T47D (cell line): Measurements from ENCODE around the gene COQ2.

Source experiments
- DNase-seq, 2 experiments: peaks; one replicate each; pipeline versions ENCODE4 v3.0.0 to v3.0.0-alpha.2; 2011 to 2012; ENCODE audit warnings: low read depth in 1 of 2, low spot score in 1 of 2
- JUND ChIP-seq: IDR thresholded peaks from 2 replicates; pipeline ENCODE4 v1.6.1; 2012; ENCODE audit warnings: low read depth
- in situ Hi-C: cut with HindIII; loops from 2 replicates; pipeline ENCODE4 v1.10.0; 2016; ENCODE audit warnings: low sequenced_read_pairs, low pct_unique_long_range_greater_than_20kb

Gene COQ2

DNA sequence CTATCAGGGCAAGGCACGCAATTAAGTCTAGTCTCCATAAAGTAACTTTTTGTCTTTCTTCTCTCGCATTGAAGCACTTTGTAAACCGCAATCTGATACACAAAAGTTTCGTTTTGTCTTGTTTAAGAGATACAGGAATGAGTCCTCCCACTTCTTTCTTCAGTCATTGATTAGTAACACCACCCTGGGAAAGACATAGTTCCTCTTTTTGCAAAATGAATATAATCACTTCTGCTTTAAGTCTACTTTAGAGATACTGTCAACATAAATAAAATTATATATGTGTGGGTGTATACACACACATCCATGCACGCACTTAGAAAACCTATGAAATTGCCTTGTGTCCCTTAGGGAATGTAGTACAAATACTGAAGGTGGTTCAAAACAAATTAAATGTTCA lies 11.7 kb downstream of the COQ2 start:
- no peak for TF ChIP-seq JUND
- DNase-seq = no peak
- in situ Hi-C loops = no loop called here

- in situ Hi-C loops = no loop called here
These were observed 15.3 kb downstream of the COQ2 start for GRCh38 chr4:83269256-83269655.

DNA sequence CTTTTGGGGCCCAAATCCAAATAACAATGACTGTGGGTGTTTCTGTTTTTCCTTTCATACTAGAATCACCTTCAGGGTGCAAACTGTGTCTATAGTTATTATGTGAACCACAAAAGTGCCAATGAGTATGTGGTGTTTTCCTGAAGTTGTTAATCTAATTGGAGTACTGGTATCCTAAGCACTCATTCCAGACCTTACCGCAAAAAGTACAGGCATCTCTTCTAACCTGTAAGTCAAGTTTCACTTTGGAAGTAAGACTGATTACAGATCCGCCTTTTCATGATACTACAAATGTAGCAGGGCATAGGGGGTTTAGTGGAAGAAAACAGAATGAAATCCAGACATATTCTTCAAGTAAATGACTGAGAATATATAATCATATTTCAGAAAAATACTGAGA lies 16.1 kb downstream of the COQ2 start:
- in situ Hi-C loops = no loop called here
- DNase-seq = no peak
- no peak for TF ChIP-seq JUND

More at GRCh38 chr4:83269256-83269655, 15.3 kb downstream of the COQ2 start:
- DNase-seq = no peak
- no peak for TF ChIP-seq JUND

DNA sequence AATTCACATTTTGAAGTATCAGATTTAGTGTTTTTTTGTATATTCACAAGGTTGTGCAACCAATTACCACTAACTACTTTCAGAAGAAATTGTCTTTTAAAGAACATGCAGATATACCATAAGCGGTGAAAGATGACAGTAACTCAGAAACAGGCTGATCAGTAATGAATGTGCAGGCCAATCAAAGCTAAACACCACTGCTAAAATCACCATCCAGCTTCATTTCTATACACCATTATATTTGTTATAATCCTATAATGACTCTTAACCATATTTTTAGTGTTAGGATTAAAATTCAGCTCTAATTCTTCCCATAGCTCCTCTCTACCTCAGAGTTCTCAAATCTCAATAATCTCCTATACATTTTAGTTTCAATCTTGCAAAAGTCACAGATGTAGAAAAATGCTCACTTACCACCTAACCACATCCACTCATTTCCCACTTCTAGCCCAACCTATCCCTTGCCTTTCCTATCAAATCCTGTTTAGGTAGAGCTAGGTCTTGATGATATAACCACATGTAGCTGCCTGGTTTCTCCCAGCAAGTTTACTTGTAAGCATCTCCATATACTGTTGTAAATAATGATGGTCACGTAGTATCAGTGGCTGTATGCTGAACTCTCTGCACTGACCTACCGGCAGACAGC lies 16.6 kb downstream of the COQ2 start:
- no peak for DNase-seq
- in situ Hi-C loops = no loop called here
- no peak for TF ChIP-seq JUND

GRCh38 chr4:83267121-83267829 lies 17.3 kb downstream of the COQ2 start:
- TF ChIP-seq JUND = no peak
- in situ Hi-C loops = no loop called here
- no peak for DNase-seq

DNA sequence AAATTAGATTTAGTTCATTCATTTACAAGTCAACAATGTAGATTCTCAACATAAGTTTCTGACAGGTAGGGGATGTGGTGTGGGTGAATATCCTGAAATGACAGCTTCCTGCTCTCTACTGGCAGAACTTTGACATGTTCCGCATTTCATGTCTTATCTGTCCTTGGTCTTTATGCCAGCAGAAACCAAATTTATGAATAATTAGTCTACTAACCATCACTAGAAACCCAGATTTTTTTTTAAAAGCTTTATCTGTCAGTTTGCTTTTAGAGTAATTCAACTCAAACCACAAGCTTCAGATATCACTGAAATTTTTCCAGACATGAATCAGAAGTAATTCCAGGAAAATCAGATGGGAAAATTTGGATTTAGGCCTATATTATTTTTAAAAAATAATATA lies 17.9 kb downstream of the COQ2 start:
- no peak for DNase-seq
- no peak for TF ChIP-seq JUND
- in situ Hi-C loops = no loop called here

DNA sequence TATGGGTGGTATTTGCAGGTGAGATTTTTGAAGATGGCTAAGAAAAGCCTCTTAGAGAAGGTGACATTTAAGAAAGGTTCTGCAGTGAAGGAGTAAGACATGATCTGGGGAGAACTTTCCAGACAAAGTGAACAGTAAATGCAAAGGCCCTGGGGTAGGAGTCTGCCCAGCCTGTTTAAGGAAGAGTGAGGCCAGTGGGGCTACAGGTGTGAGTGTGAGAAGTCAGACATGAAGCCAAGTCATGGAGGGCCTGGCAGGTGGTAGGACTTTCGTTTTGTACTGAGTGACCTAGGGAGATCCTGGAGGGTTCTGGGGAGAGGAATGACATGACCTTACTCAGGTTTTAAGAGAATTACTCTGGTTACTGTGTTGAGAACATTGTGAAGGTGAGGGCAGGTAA lies 21.5 kb downstream of the COQ2 start:
- no peak for DNase-seq
- in situ Hi-C loops = no loop called here
- no peak for TF ChIP-seq JUND

GRCh38 chr4:83262682-83263081 lies 21.9 kb downstream of the COQ2 start:
- DNase-seq = no peak
- TF ChIP-seq JUND = no peak
- in situ Hi-C loops = no loop called here

DNA sequence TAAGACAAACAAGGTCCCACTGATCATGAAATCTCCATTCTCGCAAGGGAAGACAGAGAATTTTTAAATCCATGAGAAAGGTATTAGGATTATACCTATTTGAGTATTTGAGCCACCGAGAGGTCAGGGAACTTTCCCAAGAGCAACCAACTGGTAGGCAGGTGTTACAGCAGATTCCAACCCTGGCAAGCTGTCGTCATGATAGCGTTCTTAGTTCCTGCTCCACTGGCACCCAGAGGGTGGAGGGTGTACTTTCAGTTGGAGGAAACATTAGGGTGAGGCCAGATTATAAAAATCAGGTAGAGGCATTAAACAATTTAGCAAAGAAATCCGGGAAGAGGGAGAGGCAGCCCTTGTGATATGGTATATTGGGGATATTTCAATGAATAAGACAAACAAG lies 23.3 kb downstream of the COQ2 start:
- in situ Hi-C loops = no loop called here
- DNase-seq = no peak
- TF ChIP-seq JUND = no peak

- DNase-seq = no peak
- in situ Hi-C loops = no loop called here
- TF ChIP-seq JUND = no peak
These were observed 25.0 kb downstream of the COQ2 start for GRCh38 chr4:83259586-83259985.

DNA sequence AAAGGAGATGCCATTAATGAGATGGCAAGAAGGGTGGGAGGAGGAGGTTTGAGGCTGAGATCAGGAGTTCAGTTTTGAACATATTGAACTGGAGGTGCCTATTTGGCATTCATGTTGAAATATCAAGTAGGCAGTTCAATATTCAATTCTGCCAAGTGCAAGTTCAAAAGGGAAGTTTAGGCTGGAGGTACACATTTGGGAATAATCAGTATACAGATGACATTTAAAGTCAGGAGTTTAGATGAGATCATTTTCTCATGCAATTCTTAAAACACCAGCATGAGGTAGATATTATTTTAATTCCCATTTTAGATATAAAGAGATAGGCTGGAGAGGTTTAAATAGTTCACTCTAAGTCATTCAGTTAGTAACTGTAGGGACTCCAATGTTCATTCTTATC lies 26.1 kb downstream of the COQ2 start:
- in situ Hi-C loops = no loop called here
- DNase-seq = no peak
- TF ChIP-seq JUND = no peak

- TF ChIP-seq JUND = no peak
- no peak for DNase-seq
- in situ Hi-C loops = no loop called here
These were observed 26.8 kb downstream of the COQ2 start for GRCh38 chr4:83257811-83258210.

- in situ Hi-C loops = no loop called here
- TF ChIP-seq JUND = no peak
- DNase-seq = peak in 1 of 2 experiments; percentile 37
These were observed 29.0 kb downstream of the COQ2 start for GRCh38 chr4:83255584-83255983.
